Skeletal muscle satellite cell (primary cell): ENCODE measurements around the gene DGCR2.

Experiments used
- H3K27me3 ChIP-seq: 2 replicates; pipeline ENCODE4 v1.7.0; 2013; ENCODE audit warnings: low read length; ENCODE audit not compliant: control insufficient read depth, insufficient read depth
- H3K36me3 ChIP-seq: 2 replicates; pipeline ENCODE4 v1.7.0; 2013; ENCODE audit warnings: mild to moderate bottlenecking, control low read depth, low read length; ENCODE audit not compliant: insufficient read depth
- H3K4me1 ChIP-seq: 2 replicates; pipeline ENCODE4 v1.7.0; 2013; ENCODE audit warnings: low read length; ENCODE audit not compliant: control insufficient read depth, insufficient read depth
- H3K4me2 ChIP-seq: 2 replicates; pipeline ENCODE4 v1.7.0; 2013; ENCODE audit warnings: mild to moderate bottlenecking, low read length
- H3K4me3 ChIP-seq: 2 replicates; pipeline ENCODE4 v1.7.0; 2013; ENCODE audit warnings: low read length
- H3K9ac ChIP-seq: 2 replicates; pipeline ENCODE4 v1.7.0; 2013; ENCODE audit warnings: mild to moderate bottlenecking, low read depth, low read length, moderate library complexity
- H3K9me3 ChIP-seq: replicated peaks from 2 replicates; pipeline ENCODE4 v1.7.0; 2013; ENCODE audit warnings: mild to moderate bottlenecking, control low read depth, low read length

Gene DGCR2

DNA sequence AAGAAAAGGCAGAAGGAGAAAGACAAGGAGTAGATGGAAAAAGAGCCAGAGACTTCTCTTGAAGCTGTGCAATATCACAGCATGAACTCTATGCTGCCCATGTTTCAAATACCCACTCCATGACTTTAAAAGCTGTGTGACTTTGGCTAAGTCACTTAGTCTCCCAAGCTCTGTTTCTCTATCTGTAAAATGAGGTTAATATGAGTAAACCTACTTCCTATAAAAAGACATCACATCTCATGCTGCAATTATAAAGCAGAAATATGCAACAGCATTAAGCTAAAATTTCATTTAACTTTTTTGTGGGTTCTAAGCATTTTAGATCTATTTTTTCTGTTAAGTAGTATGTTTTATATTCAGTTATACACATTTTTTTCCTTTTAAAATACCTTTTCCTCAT, 11.6 kb downstream of the DGCR2 start:
- no peaks in the 10 kb centered on the region for H3K9me3 ChIP-seq
- H3K4me3 ChIP-seq, result no peak overlapping the region
- H3K9ac ChIP-seq, result no peak overlapping the region
- H3K27me3 ChIP-seq, result no peaks in the 10 kb centered on the region
- no peak overlapping the region for H3K4me2 ChIP-seq
- H3K4me1 ChIP-seq, result peaks cover 12% of the 10 kb centered on the region
- no peaks in the 10 kb centered on the region for H3K36me3 ChIP-seq

DNA sequence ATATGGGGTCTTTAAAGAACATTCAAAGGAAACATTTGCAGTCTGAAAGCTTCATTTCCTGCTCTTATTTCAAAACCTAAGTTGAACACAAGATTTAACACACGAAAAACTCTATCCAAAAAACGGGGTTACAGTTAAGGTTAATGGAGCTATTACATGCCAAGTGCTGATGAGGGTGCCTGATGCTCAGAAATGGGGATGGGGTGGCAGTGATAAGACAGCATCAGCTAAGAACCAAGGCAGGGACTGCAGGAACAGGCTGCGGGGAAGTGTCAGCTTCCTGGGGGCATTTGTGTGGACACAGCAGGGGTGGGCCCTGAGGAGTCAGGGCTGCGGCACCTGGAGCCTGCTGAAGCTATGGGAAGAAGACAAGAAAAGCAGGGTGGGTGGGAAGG, 12.2 kb downstream of the DGCR2 start:
- Histone ChIP-seq H3K4me3 (no peak overlapping the region), H3K27me3 (no peaks in the 10 kb centered on the region), H3K4me2 (peak overlapping the region; percentile 40), H3K4me1 (peaks cover 12% of the 10 kb centered on the region), H3K9me3 (no peaks in the 10 kb centered on the region), H3K9ac (no peak overlapping the region), H3K36me3 (no peaks in the 10 kb centered on the region)

DNA sequence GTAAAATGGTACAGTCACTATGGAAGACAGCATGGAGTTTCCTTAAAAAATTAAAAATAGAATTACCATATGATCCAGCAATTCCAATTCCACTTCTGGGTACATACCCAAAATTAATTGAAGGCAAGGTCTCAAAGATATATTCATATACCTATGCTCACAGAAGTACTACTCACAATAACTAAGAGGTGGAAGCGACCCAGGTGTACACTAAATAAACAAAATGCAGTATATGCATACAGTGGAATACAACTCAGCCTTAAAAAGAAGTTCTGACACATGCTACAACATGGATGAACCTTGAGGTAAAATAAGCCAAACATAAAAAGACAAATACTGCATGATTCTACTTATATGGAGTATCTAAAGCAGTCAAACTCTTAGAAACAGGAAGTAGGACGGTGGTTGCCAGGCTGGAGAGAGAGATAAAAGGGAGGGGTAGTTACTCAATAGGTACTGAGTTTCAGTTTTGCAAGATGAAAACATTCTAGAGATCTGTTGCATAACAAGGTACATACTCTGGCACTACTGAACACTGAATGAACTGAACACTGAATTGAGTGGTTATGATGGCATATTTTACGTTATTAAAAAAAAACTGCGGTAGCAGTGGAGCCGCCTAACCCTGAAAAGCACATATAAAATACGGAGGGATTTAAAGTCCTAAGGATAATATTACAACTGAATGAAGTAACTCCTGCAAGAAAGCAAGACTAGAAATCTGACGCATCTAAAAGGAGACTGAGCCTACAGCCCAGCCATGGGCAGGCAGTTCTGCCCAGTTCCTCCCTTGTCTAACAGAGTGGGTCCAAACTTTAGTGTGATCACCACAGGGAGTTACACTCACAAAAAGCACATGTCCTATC, 12.8 kb downstream of the DGCR2 start:
- no peak overlapping the region for H3K9ac ChIP-seq
- peak overlapping the region; percentile 40 for H3K4me2 ChIP-seq
- H3K9me3 ChIP-seq, result no peaks in the 10 kb centered on the region
- no peak overlapping the region for H3K4me3 ChIP-seq
- no peaks in the 10 kb centered on the region for H3K36me3 ChIP-seq
- no peaks in the 10 kb centered on the region for H3K27me3 ChIP-seq
- H3K4me1 ChIP-seq, result peaks cover 14% of the 10 kb centered on the region

DNA sequence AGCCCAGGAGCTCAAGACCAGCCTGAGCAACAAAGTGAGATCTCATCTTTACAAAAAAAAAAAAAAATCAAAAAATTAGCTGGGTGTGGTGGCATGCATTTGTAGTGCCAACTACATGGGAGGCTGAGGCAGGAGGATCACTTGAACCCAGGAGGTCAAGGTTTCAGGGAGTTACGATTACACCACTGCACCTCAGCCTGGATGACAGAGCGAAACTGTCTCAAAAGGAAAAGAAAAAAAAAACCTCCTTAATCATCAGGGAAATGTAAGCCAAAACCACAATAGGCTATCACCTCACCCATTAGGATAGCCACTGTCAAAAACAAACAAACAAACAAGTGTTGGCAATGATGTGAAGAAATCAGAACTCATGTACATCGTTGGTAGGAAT, 13.4 kb downstream of the DGCR2 start:
- Histone ChIP-seq H3K9me3 (no peaks in the 10 kb centered on the region), H3K4me1 (peaks cover 19% of the 10 kb centered on the region)

DNA sequence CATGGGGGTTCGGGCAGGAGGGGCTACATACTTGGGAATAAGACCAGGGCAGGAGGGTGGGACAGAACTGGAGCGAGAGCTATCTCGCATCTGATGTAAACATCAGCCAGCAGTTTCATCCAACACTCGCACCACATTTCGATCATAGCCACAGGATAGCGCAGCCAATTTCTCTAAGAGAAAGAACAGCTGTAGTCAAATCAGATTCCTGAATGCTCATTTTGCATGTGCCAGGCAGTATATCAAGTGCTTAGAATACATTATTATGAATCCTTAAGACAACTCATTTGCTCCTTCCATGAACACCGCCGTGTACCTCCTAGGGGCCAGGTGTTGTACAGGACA, 14.5 kb downstream of the DGCR2 start:
- H3K9ac ChIP-seq, result no peak overlapping the region
- no peaks in the 10 kb centered on the region for H3K9me3 ChIP-seq
- H3K4me1 ChIP-seq, result peaks cover 19% of the 10 kb centered on the region
- no peaks in the 10 kb centered on the region for H3K27me3 ChIP-seq
- H3K36me3 ChIP-seq, result no peaks in the 10 kb centered on the region
- H3K4me3 ChIP-seq, result no peak overlapping the region
- no peak overlapping the region for H3K4me2 ChIP-seq

More for the DNA sequence above, 13.4 kb downstream of the DGCR2 start:
- H3K36me3 ChIP-seq, result no peaks in the 10 kb centered on the region
- H3K4me2 ChIP-seq, result no peak overlapping the region
- no peak overlapping the region for H3K4me3 ChIP-seq
- no peaks in the 10 kb centered on the region for H3K27me3 ChIP-seq
- H3K9ac ChIP-seq, result no peak overlapping the region

DNA sequence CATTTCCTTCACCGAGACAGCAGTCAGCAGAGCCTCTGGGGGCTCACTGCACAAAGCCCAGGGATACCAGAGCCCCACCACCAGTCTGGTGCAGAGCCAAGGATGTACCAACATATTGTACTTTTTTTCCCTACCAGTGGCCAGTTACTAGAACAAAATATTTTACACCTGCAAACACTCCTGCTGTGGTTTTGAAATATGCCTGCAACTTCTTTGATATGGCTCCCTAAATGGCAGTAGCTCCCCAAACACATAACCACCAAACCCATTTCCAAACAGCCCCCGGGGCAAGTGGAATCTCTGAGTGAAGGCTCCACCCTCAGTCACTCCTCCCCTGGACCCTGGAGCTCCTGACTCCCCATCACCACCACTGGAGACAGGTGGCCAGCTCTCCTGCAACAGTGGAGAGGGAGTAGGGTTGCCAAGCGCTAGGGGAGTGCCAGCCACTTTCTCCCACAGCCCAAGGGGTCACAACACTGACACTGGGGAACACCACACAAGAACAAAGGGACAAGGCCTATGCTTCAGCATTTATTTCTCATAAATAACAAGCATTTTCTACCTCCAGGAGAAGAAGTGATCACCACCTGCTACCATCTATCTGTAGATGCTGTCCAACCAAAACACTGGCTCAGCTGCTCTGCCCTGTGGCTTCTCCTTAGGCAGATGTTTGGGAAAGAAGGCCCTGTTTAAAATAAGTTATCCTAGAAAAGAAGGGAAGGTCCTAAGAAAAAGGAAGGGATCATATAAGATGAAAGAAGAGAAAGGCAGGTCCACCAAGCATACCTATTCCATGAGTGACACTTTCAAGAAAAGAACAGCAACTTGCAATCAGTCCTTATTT, 15.1 kb downstream of the DGCR2 start:
- Histone ChIP-seq H3K27me3 (no peaks in the 10 kb centered on the region), H3K9ac (no peak overlapping the region), H3K4me1 (peaks cover 19% of the 10 kb centered on the region), H3K4me2 (no peak overlapping the region), H3K4me3 (no peak overlapping the region), H3K9me3 (no peaks in the 10 kb centered on the region), H3K36me3 (no peaks in the 10 kb centered on the region)

DNA sequence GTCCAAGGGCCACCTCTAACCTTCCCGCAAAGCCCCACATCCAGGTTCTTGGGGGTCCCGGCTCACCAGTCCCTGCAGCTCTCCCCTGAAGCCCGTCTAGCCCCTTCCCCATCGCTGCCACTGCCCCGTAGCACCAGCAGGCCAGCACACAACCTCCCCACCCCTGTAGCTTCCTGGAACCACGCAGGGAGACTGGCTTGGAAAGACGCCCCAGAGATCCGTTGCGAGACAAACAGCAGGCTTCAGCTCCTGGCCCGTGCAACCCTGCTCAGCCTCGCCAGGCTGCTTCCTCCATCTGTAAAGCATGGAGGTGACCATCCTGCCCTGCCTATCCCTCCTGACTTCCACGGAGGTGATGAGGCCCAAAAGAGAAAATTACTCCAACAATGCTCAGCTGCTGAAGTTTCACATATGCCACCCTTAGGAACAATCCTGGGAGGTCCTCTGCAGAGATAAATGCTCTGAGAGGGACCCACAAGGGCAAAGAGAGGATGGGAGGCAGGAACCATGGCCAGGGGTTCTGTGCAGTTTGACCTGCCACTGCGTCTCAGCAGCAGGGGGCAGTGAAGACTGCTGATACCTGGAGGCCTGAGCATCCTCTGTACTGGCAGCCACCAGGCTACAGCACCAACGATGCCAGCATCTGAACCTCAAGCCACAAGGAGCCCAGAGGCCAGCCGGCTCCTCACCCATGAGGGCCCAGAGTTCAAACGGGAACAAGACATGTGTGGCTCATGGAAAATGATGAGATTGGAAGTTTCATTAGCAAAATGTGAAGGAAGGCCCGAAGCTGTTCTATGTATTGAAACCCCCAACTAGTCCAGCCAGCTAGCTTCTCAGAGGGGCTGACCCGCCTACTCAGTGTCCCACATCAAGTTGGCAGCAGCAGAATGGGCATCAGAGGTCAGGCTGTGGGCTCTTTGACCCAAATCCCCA, 16.1 kb downstream of the DGCR2 start:
- H3K4me3 ChIP-seq, result no peak overlapping the region
- H3K36me3 ChIP-seq, result no peaks in the 10 kb centered on the region
- H3K4me1 ChIP-seq, result peaks cover 19% of the 10 kb centered on the region
- H3K9me3 ChIP-seq, result no peaks in the 10 kb centered on the region
- H3K27me3 ChIP-seq, result no peaks in the 10 kb centered on the region
- no peak overlapping the region for H3K4me2 ChIP-seq
- no peak overlapping the region for H3K9ac ChIP-seq

DNA sequence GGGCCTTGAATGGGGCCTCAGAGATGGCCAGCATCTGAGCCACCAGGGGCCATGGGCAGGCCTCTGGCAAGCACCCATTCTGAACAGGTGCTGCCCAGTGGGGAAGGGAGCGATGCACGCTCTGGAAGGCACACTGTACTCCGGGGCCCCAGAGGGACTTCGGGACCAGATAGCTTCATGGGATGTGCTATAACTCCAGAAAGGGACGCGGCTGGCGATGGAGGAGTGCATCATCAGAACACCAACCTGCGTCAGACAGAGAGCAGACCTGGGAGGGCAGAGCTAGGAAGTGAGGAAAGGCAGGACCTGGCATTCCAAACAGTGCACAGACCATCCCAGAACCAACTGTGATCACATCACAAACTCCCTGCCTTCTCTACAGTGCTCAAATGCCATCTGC, 16.8 kb downstream of the DGCR2 start:
- H3K4me3 ChIP-seq, result no peak overlapping the region
- H3K36me3 ChIP-seq, result no peaks in the 10 kb centered on the region
- H3K4me2 ChIP-seq, result no peak overlapping the region
- H3K9me3 ChIP-seq, result no peaks in the 10 kb centered on the region
- no peak overlapping the region for H3K9ac ChIP-seq
- no peaks in the 10 kb centered on the region for H3K27me3 ChIP-seq
- peaks cover 19% of the 10 kb centered on the region for H3K4me1 ChIP-seq

DNA sequence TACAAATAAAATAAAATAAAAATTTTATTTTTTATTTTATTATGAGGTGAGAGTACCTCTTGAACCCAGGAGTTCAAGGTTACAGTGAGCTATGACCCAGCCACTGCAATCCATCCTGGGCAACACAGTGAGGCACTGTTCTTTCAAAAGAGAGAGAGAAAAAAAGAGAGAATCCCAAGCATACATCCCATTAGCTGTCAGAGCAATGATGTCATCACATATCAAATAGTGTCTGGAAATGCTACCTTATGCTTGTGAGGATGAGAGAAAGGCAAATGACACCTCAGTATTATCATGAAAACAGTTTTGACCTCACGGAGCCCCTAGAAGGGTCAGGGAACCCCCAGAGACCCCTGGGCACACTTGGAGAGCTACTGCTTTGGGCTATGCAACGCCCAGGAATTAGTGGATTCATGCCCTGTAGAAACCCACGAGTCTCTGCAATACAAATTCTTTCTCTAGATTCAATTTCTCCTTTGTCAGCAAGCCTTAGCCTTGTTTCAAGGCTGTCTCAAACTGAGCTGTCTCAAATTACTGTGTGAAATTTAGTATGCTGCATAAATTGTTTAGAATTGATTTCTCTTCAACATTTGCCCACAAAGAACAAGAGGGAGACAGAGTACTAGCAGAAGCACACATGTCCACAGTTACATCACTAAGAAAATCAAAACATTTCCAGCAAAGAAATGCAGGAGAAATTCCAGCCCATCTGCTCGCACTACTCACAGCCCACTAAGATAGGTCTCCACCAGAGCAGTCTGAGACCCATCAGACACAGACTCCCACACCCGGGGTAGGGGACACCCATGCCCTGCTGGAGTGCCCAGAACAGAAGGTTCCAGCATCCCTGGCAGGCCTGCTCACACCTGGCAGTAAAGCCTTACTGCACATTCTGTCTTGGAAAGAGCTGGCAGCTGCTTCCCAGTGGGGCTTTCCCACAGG, 18.1 kb downstream of the DGCR2 start:
- peak overlapping the region; percentile 50 for H3K4me2 ChIP-seq
- no peaks in the 10 kb centered on the region for H3K36me3 ChIP-seq
- no peaks in the 10 kb centered on the region for H3K27me3 ChIP-seq
- no peak overlapping the region for H3K4me3 ChIP-seq
- H3K9ac ChIP-seq, result no peak overlapping the region
- H3K4me1 ChIP-seq, result peaks cover 8% of the 10 kb centered on the region
- H3K9me3 ChIP-seq, result no peaks in the 10 kb centered on the region

DNA sequence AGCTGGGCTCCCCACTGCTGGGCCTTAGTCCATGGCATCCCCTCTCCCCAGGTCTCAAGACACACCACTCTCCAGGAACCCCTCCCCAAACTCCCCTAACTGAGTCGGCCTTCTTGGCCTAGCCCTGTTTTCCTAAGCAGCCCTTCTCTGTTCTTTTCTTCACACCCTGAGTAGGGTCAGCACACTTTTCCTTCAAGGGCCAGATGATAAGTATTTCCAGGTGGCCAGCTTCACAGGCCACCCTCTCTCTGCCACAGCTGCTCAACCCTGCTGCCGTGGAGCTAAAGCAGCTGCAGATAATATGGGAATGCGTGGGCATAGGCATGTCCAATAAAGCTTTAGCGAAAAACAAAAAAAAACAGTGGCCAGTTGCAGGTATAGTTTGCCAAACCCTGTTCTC, 24.1 kb downstream of the DGCR2 start:
- Histone ChIP-seq H3K9ac (no peak overlapping the region), H3K9me3 (no peaks in the 10 kb centered on the region), H3K36me3 (no peaks in the 10 kb centered on the region), H3K27me3 (no peaks in the 10 kb centered on the region), H3K4me1 (no peaks in the 10 kb centered on the region), H3K4me2 (no peak overlapping the region), H3K4me3 (no peak overlapping the region)
